Right kidney (tissue), 1 donor: ENCODE measurements around the gene COL17A1.

Source experiments
- DNase-seq: peaks from one replicate; pipeline ENCODE4 v3.0.0-alpha.2; 2016

COL17A1 gene

GRCh38 chr10:103986360-103986759 lies 99.3 kb downstream of the COL17A1 start:
- DNase-seq, result no peak

- DNase-seq, result no peak
Observed at GRCh38 chr10:103985726-103986125, 100.0 kb downstream of the COL17A1 start.

DNA sequence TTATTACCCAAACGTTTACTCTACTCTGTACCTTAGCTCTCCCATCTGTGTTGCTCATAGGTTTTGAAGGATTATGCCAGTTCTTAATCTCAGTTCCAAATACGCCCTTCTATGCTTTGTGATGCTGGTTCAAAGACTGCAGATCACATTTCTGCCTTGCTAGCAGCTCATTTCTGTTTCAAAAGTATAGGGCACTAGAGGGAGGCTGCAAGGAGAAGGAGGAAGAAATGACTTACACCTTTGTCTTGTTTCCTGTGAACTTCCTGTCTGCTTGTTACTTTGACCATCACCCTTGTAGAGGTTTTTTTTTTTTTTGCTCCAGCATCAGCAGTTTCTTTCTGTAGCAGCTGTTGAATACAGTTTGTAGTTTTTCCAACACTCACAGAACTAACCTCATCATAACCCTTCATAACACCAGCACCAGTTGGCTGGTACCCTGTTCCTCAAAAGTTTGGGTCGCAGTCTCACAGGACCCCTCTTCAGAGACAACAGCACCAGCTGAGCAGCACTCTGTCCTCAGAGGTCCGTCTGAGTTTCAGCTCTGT lies 102.2 kb downstream of the COL17A1 start:
- DNase-seq, result no peak

GRCh38 chr10:103982639-103983038 lies 103.0 kb downstream of the COL17A1 start:
- DNase-seq, result no peak
